H9 (cell line): ENCODE data around the gene CTNNB1. TPM values are rescaled to one million over a fixed set of nuclear protein-coding genes. Genes with fewer than 3 reads are reported as not detected.

Experiments used
- DNase-seq: peaks from one replicate; pipeline ENCODE4 v3.0.0-alpha.2; 2017
- H2AFZ ChIP-seq: one replicate; pipeline ENCODE4 v1.6.1; 2013; ENCODE audit warnings: mild to moderate bottlenecking, low read length, control low read depth, moderate library complexity
- H2AK5ac ChIP-seq: 2 replicates; pipeline ENCODE4 v1.6.1; 2013; ENCODE audit warnings: low read length, control low read depth, mixed read lengths; ENCODE audit not compliant: insufficient read length
- H2BK120ac ChIP-seq: one replicate; pipeline ENCODE4 v1.6.1; 2013; ENCODE audit warnings: low read depth, mild to moderate bottlenecking, low read length, control low read depth, inconsistent platforms; ENCODE audit not compliant: poor library complexity, severe bottlenecking
- H2BK12ac ChIP-seq: 2 replicates; pipeline ENCODE4 v1.6.1; 2013; ENCODE audit warnings: low read length, control low read depth, mixed read lengths, low read depth; ENCODE audit not compliant: insufficient read length
- H2BK15ac ChIP-seq: 2 replicates; pipeline ENCODE4 v1.6.1; 2013; ENCODE audit warnings: low read depth, low read length, control low read depth
- H2BK20ac ChIP-seq: one replicate; pipeline ENCODE4 v1.6.1; 2013; ENCODE audit warnings: low read depth, mild to moderate bottlenecking, low read length, control low read depth, inconsistent platforms; ENCODE audit not compliant: poor library complexity, severe bottlenecking
- H2BK5ac ChIP-seq: 2 replicates; pipeline ENCODE4 v1.6.1; 2013; ENCODE audit warnings: low read length, control low read depth, mixed read lengths; ENCODE audit not compliant: insufficient read length
- H3K14ac ChIP-seq: 2 replicates; pipeline ENCODE4 v1.6.1; 2013; ENCODE audit warnings: low read length, control low read depth; ENCODE audit not compliant: insufficient read depth
- H3K18ac ChIP-seq: 2 replicates; pipeline ENCODE4 v1.6.1; 2013; ENCODE audit warnings: low read depth, mild to moderate bottlenecking, mixed read lengths, low read length, control low read depth; ENCODE audit not compliant: insufficient read length
- H3K23ac ChIP-seq: 2 replicates; pipeline ENCODE4 v1.6.1; 2013; ENCODE audit warnings: low read length, control low read depth, mixed read lengths, low read depth; ENCODE audit not compliant: insufficient read length
- H3K23me2 ChIP-seq: 2 replicates; pipeline ENCODE4 v1.6.1; 2013; ENCODE audit warnings: low read depth, mild to moderate bottlenecking, mixed read lengths, low read length, control low read depth; ENCODE audit not compliant: insufficient read length, poor library complexity, severe bottlenecking
- H3K27ac ChIP-seq: 2 replicates; pipeline ENCODE4 v1.5.1; 2013; ENCODE audit warnings: low read length, control low read depth, mixed read lengths, low read depth; ENCODE audit not compliant: insufficient read length
- H3K27me3 ChIP-seq: 2 replicates; pipeline ENCODE4 v1.6.1; 2013; ENCODE audit warnings: low read length, control low read depth, inconsistent platforms; ENCODE audit not compliant: insufficient read depth
- H3K4ac ChIP-seq: 2 replicates; pipeline ENCODE4 v1.6.1; 2013; ENCODE audit warnings: low read depth, mild to moderate bottlenecking, control low read depth, inconsistent platforms, low read length, moderate library complexity
- H3K4me1 ChIP-seq: 2 replicates; pipeline ENCODE4 v1.6.1; 2013; ENCODE audit warnings: low read length, control low read depth, inconsistent platforms; ENCODE audit not compliant: insufficient read depth
- H3K4me2 ChIP-seq: 2 replicates; pipeline ENCODE4 v1.6.1; 2013; ENCODE audit warnings: low read length, control low read depth, mixed read lengths; ENCODE audit not compliant: insufficient read length, insufficient read depth
- H3K56ac ChIP-seq: 2 replicates; pipeline ENCODE4 v1.6.1; 2013; ENCODE audit warnings: low read depth, mild to moderate bottlenecking, mixed read lengths, low read length, control low read depth; ENCODE audit not compliant: insufficient read length
- H3K79me1 ChIP-seq: 2 replicates; pipeline ENCODE4 v1.6.1; 2013; ENCODE audit warnings: low read depth, mild to moderate bottlenecking, moderate library complexity, low read length, control low read depth, inconsistent platforms; ENCODE audit not compliant: insufficient read depth, poor library complexity, severe bottlenecking
- H3K79me2 ChIP-seq: 2 replicates; pipeline ENCODE4 v1.6.1; 2013; ENCODE audit warnings: low read length, control low read depth, inconsistent platforms; ENCODE audit not compliant: insufficient read depth
- H3K9ac ChIP-seq: 2 replicates; pipeline ENCODE4 v1.6.1; 2013; ENCODE audit warnings: low read length, control low read depth, mixed read lengths; ENCODE audit not compliant: insufficient read length; ENCODE audit errors: extremely low read depth
- H3K9me3 ChIP-seq: one replicate; pipeline ENCODE4 v1.6.1; 2013; ENCODE audit warnings: low read depth, low read length, inconsistent platforms; ENCODE audit not compliant: control insufficient read depth
- H3T11ph ChIP-seq: one replicate; pipeline ENCODE4 v1.6.1; 2013; ENCODE audit warnings: mild to moderate bottlenecking, low read length, control low read depth, inconsistent platforms
- H4K20me1 ChIP-seq: one replicate; pipeline ENCODE4 v1.6.1; 2013; ENCODE audit not compliant: control insufficient read depth, insufficient read length, insufficient read depth
- H4K5ac ChIP-seq: 2 replicates; pipeline ENCODE4 v1.6.1; 2013; ENCODE audit warnings: low read depth, mild to moderate bottlenecking, mixed read lengths, low read length, control low read depth; ENCODE audit not compliant: insufficient read length
- H4K8ac ChIP-seq: replicated peaks from 2 replicates; pipeline ENCODE4 v1.6.1; 2013; ENCODE audit warnings: low read length, control low read depth, mixed read lengths, low read depth; ENCODE audit not compliant: insufficient read length
- H4K91ac ChIP-seq: 2 replicates; pipeline ENCODE4 v1.6.1; 2013; ENCODE audit warnings: low read depth, mild to moderate bottlenecking, moderate library complexity, mixed read lengths, low read length, control low read depth; ENCODE audit not compliant: insufficient read length
- H3K27ac Mint-ChIP-seq, 3 experiments: 2 replicates in 2 of 3; 3 replicates in 1 of 3; pipeline ENCODE4 v1.8.0; 2020 to 2021; ENCODE audit warnings: mixed read lengths in 3 of 3, mild to moderate bottlenecking in 1 of 3, moderate library complexity in 1 of 3
- H3K27me3 Mint-ChIP-seq: 2 replicates; pipeline ENCODE4 v1.8.0; 2021; ENCODE audit warnings: low read depth, mild to moderate bottlenecking, moderate library complexity, mixed read lengths
- H3K36me3 Mint-ChIP-seq, 3 experiments: 2 replicates in 2 of 3; 3 replicates in 1 of 3; pipeline ENCODE4 v1.8.0; 2020 to 2021; ENCODE audit warnings: low read depth in 3 of 3, mixed read lengths in 3 of 3; ENCODE audit not compliant: insufficient read depth in 1 of 3
- H3K4me1 Mint-ChIP-seq, 2 experiments: 2 replicates each; pipeline ENCODE4 v1.8.0; 2020; ENCODE audit warnings: mixed read lengths in 2 of 2
- H3K4me3 Mint-ChIP-seq, 2 experiments: 2 replicates in 1 of 2; 3 replicates in 1 of 2; pipeline ENCODE4 v1.8.0; 2020 to 2021; ENCODE audit warnings: mild to moderate bottlenecking in 2 of 2, mixed read lengths in 2 of 2, moderate library complexity in 1 of 2
- H3K9me3 Mint-ChIP-seq, 2 experiments: 2 replicates in 1 of 2; 3 replicates in 1 of 2; pipeline ENCODE4 v1.8.0; 2020; ENCODE audit warnings: mild to moderate bottlenecking in 2 of 2, mixed read lengths in 2 of 2, moderate library complexity in 1 of 2
- WGBS: extraction: QIAGEN DNeasy Blood & Tissue Kit; methylation state at CpG from one replicate; pipeline ENCODE4 v1.1.7; 2013; ENCODE audit warnings: missing lambda C conversion rate, low lambda C conversion rate, mixed read lengths; ENCODE audit not compliant: insufficient read length; ENCODE audit errors: extremely low coverage; 5-methylcytosine and 5-hydroxymethylcytosine counted together
- total RNA-seq: library from RNA; stranded (reverse); gene quantifications from 2 replicates; pipeline ENCODE4 v1.2.1, GENCODE V29; 2021
- TF ChIP-seq, protein P1 (sequence below): fragments of 200-600 bp; sonication (generic); conservative IDR thresholded peaks from 3 replicates; pipeline ENCODE4 v1.8.0; 2021; ENCODE audit warnings: antibody characterized with exemption, mild to moderate bottlenecking

Gene CTNNB1
- total RNA-seq, 1 experiment from 2014 or later = 500 TPM

DNA sequence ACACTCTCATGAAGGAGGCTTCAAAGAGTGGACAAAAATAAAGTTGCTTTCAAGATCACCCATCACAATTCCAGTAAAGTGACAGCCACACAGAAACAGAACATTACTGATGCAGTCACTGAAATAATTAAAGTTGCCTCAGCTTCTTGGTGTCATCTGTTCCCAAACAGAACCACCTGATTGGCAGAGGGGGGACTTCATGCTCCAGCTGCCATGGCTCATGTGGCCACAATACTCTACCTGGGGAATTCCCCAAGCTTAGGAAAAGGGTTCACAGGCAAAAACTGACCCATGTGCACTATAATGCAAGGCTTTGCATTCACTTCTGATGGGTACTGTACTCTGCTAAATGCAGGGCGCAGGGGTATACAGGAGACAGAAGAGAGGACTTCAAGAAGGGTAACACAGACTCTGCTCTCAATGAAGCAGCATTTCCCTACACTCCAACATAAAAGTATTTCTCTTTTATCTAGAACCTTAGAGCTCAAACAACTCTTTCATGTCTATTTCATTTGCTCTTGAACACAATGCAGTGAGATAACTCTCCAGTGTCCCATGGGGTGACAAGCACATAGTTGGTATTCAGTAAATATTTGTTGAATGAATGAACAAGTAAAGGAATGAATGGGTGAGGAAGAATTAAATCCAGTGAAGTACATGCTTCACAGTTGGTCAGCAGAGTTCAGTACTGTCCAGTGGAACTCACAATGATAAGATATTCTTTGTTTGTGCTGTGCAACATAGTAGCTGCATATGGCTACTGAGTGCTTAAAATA, 8.6 kb upstream of the CTNNB1 start:
- Histone ChIP-seq H3K4me1 (no peaks in the 10 kb centered on the region), H4K5ac (no peak overlapping the region), H2BK12ac (no peak overlapping the region), H3K18ac (no peak overlapping the region), H3T11ph (no peak overlapping the region), H4K8ac (no peak overlapping the region), H2BK5ac (no peak overlapping the region), H4K91ac (no peak overlapping the region), H3K4ac (no peak overlapping the region), H2BK120ac (no peak overlapping the region), H3K9ac (no peak overlapping the region), H2BK15ac (no peak overlapping the region), H3K79me2 (no peaks in the 10 kb centered on the region), H3K4me2 (no peak overlapping the region), H4K20me1 (no peaks in the 10 kb centered on the region), H3K23me2 (no peaks in the 10 kb centered on the region), H3K27me3 (no peaks in the 10 kb centered on the region), H3K27ac (no peak overlapping the region), H3K14ac (no peak overlapping the region), H2BK20ac (no peak overlapping the region), H3K23ac (no peak overlapping the region), H2AFZ (no peak overlapping the region), H2AK5ac (no peak overlapping the region), H3K56ac (no peak overlapping the region), H3K9me3 (no peaks in the 10 kb centered on the region), H3K79me1 (no peaks in the 10 kb centered on the region)
- no peaks in the 10 kb centered on the region for H3K36me3 Mint-ChIP-seq
- DNase-seq = no peak
- 0 out of 4 replicates have a peak, but pooled peaks cover 0 to 3% of the 10 kb centered on the region in 2 experiments for H3K4me1 Mint-ChIP-seq
- WGBS = no CpG with 5 or more reads among the region's 1 CpG
- TF ChIP-seq, protein P1, sequence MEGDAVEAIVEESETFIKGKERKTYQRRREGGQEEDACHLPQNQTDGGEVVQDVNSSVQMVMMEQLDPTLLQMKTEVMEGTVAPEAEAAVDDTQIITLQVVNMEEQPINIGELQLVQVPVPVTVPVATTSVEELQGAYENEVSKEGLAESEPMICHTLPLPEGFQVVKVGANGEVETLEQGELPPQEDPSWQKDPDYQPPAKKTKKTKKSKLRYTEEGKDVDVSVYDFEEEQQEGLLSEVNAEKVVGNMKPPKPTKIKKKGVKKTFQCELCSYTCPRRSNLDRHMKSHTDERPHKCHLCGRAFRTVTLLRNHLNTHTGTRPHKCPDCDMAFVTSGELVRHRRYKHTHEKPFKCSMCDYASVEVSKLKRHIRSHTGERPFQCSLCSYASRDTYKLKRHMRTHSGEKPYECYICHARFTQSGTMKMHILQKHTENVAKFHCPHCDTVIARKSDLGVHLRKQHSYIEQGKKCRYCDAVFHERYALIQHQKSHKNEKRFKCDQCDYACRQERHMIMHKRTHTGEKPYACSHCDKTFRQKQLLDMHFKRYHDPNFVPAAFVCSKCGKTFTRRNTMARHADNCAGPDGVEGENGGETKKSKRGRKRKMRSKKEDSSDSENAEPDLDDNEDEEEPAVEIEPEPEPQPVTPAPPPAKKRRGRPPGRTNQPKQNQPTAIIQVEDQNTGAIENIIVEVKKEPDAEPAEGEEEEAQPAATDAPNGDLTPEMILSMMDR = no peak
- H3K27ac Mint-ChIP-seq = no peak overlapping the region
- H3K4me3 Mint-ChIP-seq = no peak overlapping the region
- no peaks in the 10 kb centered on the region for H3K9me3 Mint-ChIP-seq
- H3K27me3 Mint-ChIP-seq = no peaks in the 10 kb centered on the region
